Ovary (tissue), 9 donors: Measurements from ENCODE around the gene GRIK4. TPM values are rescaled to one million over a fixed set of nuclear protein-coding genes. Genes with fewer than 3 reads are reported as not detected.

ENCODE experiments used
- DNase-seq, 5 donors: peaks; one replicate each; pipeline ENCODE4 v3.0.0-alpha.2; 2019 to 2020
- H3K27ac ChIP-seq, 2 donors: fragments of 200-600 bp; one replicate each; pipeline versions ENCODE4 v1.5.1 to v1.8.0; 2019 to 2022
- H3K27me3 ChIP-seq: fragments of 200-600 bp; one replicate; pipeline ENCODE4 v1.8.0; 2022
- H3K36me3 ChIP-seq: fragments of 200-600 bp; sonication (generic); one replicate; pipeline ENCODE4 v1.5.1; 2019
- H3K4me1 ChIP-seq: one replicate; pipeline ENCODE4 v1.8.1; 2013; ENCODE audit warnings: mild to moderate bottlenecking, moderate library complexity; ENCODE audit not compliant: insufficient read depth
- H3K4me3 ChIP-seq: fragments of 200-600 bp; sonication (generic); one replicate; pipeline ENCODE4 v1.5.1; 2017
- H3K9me3 ChIP-seq, 2 donors: fragments of 200-600 bp in 1 of 2; sonication (generic) in 1 of 2; one replicate each; pipeline versions ENCODE4 v1.5.1 to v1.8.1; 2013 to 2019; ENCODE audit warnings: mild to moderate bottlenecking in 1 of 2, moderate library complexity in 1 of 2
- EP300 ChIP-seq: sonication (generic); formaldehyde crosslinking; IDR thresholded peaks from one replicate; pipeline ENCODE4 v1.6.1; 2017; ENCODE audit warnings: antibody characterized with exemption
- POLR2A ChIP-seq: fragments of 450-650 bp; IDR thresholded peaks from one replicate; pipeline ENCODE4 v1.6.1; 2017; ENCODE audit warnings: antibody characterized with exemption, mild to moderate bottlenecking, moderate library complexity
- WGBS, 3 donors: extraction: QIAGEN DNeasy Blood & Tissue Kit in 1 of 3; methylation state at CpG; one replicate each; pipeline versions ENCODE4 v1.1.5 to v1.1.7; 2013 to 2017; 5-methylcytosine and 5-hydroxymethylcytosine counted together
- intact Hi-C, 4 donors: fragments of 100-400 bp; cut with DNase I; formaldehyde crosslinking; loops; one replicate each; pipeline versions ENCODE4 v1.11.0 to v1.15.1; 2022 to 2023
- polyA plus RNA-seq, 2 donors: library from polyadenylated mRNA; stranded (reverse); fragments of 200-250 nt in 1 of 2; fragments of 350-450 nt in 1 of 2; fragmentation: Illumina TruSeq in 1 of 2; extraction: RNeasy Lipid Tissue Mini Kit (QIAGEN cat#74804) in 1 of 2; gene quantifications; one replicate each; pipeline ENCODE4 v1.2.3, GENCODE V29; 2013 to 2014
- total RNA-seq, 7 donors: library from RNA; depleted of rRNA in 2 of 7; stranded (reverse); fragments of >200 nt in 2 of 7; fragmentation: NEBNext Ultra II Directional in 3 of 7; extraction: Animal tissue kit (Norgen Biotek cat#: 25700) in 3 of 7; gene quantifications; one replicate each; pipeline versions ENCODE4 v1.1.0 to v1.2.4, GENCODE V29; 2016 to 2023
- TF ChIP-seq, protein P1 (sequence below), 3 donors: fragments of 450-650 bp in 2 of 3; fragments of 200-600 bp in 1 of 3; IDR thresholded peaks; one replicate each; pipeline versions ENCODE4 v1.5.1 to v1.8.0; 2016 to 2022; ENCODE audit warnings: antibody characterized with exemption in 3 of 3, mild to moderate bottlenecking in 1 of 3
- donor health status: DM: no; HTN: no; CAD: no; lungs with moderate emphysema.
- donor health status: DM: no; HTN: no; CAD: no.
- donor health status: Bipolar disorder and iron deficiency.
- donor health status: DM: yes; HTN: yes; CAD: no.
- donor health status: DM: no; HTN: no; CAD: no.
- donor health status: DM: yes; HTN: yes; CAD: no.

Gene GRIK4
- total and polyA plus RNA-seq, 9 donors = 1.3 to 13.4 (median 2.3) TPM

DNA sequence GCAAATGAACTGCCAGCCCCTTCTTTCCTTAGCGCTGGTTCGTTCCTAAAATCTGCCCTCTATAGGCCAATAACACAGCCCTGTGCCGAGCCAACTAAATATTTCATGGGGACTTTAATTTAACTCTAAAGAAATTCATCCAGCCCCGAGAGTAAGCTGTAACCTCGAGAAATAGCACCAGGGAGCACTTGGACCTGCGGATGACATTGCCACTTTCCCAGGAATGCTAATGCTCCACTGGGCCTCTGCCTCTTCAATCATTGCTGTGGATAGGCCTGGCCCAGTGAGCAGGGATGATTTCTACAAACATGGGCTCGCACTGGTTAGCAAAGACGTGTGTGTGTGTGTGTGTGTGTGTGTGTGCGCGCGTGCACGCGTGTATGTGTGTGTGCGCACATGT is 417.1 kb downstream of the GRIK4 start:
- no peaks in the 10 kb centered on the region for H3K9me3 ChIP-seq
- H3K27me3 ChIP-seq = no peaks in the 10 kb centered on the region
- WGBS, 3 donors = 74 to 76% (median 75%) methylated on average over 14 of the region's 14 CpGs
- TF ChIP-seq, protein P1, sequence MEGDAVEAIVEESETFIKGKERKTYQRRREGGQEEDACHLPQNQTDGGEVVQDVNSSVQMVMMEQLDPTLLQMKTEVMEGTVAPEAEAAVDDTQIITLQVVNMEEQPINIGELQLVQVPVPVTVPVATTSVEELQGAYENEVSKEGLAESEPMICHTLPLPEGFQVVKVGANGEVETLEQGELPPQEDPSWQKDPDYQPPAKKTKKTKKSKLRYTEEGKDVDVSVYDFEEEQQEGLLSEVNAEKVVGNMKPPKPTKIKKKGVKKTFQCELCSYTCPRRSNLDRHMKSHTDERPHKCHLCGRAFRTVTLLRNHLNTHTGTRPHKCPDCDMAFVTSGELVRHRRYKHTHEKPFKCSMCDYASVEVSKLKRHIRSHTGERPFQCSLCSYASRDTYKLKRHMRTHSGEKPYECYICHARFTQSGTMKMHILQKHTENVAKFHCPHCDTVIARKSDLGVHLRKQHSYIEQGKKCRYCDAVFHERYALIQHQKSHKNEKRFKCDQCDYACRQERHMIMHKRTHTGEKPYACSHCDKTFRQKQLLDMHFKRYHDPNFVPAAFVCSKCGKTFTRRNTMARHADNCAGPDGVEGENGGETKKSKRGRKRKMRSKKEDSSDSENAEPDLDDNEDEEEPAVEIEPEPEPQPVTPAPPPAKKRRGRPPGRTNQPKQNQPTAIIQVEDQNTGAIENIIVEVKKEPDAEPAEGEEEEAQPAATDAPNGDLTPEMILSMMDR (IDR thresholded peaks at IDR 0.05) = no peak
- TF ChIP-seq EP300 (no peak), POLR2A (no peak)
- no peak overlapping the region for H3K4me3 ChIP-seq
- H3K27ac ChIP-seq = no peak overlapping the region
- H3K36me3 ChIP-seq = no peaks in the 10 kb centered on the region
- H3K4me1 ChIP-seq = peaks cover 3% of the 10 kb centered on the region
- intact Hi-C loops = no loop called here
- DNase-seq = no peak

DNA sequence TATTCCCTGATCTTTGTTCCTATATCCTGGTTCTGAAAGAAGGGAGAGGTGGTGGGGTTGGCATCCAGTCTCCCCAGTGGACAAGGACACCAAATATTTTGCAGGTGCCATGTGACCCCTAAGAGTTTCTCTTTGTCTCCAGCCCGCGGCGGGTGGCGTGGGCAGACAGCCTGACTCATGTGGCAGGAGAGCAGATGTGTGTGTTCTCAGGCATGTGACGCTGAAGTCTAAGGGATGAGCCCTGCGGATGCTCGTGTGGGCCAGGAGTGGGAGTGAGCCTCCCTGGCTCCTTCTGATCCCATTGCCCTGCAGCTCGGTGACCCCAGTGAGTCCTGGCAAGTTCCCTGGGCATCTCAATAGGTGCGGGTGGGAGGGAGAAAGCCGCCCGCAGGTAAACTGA is 417.5 kb downstream of the GRIK4 start:
- H3K27me3 ChIP-seq = no peaks in the 10 kb centered on the region
- no peaks in the 10 kb centered on the region for H3K9me3 ChIP-seq
- 78 to 81% (median 81%) methylated on average over 11 of the region's 11 CpGs for WGBS, 3 donors
- TF ChIP-seq EP300 = no peak
- DNase-seq = no peak
- intact Hi-C loops = no loop called here
- H3K4me1 ChIP-seq = peaks cover 3% of the 10 kb centered on the region
- no peak overlapping the region for H3K27ac ChIP-seq
- H3K4me3 ChIP-seq = no peak overlapping the region
- no peaks in the 10 kb centered on the region for H3K36me3 ChIP-seq

DNA sequence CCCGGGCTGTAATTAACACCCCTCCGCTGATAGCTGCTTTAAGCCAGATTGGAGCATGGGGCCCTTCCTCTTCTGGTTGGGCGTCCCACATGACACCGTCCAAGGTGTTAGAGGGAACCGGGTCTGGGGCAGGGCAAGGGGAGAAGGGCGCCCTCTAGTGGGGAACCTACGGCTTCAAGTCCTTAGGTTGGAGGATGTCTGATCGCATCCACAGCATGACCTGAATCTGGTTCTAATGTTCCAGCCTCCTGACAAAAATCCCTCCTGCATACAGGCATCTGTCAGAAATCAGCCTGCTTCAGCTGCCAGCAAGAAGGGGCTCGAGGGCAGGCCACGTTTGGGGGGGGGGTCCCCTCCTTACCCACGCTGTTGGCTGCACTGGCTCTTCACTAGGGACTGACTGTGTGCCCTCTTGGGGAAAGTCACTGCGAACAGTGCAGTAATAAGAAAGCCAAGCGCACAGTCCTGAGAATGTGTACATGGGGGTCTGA is 418.2 kb downstream of the GRIK4 start:
- DNase-seq = peak in 2 of 5 donors; percentile 27 to 44
- intact Hi-C loops = no loop called here
- no peaks in the 10 kb centered on the region for H3K36me3 ChIP-seq
- H3K4me3 ChIP-seq = no peak overlapping the region
- 45 to 56% (median 52%) methylated on average over 13 of the region's 13 CpGs for WGBS, 3 donors
- TF ChIP-seq, protein P1 (IDR thresholded peaks at IDR 0.05) = no peak
- TF ChIP-seq POLR2A = no peak
- TF ChIP-seq EP300 = no peak
- no peak overlapping the region for H3K27ac ChIP-seq
- H3K4me1 ChIP-seq = peaks cover 3% of the 10 kb centered on the region
- no peaks in the 10 kb centered on the region for H3K9me3 ChIP-seq
- H3K27me3 ChIP-seq = no peaks in the 10 kb centered on the region

DNA sequence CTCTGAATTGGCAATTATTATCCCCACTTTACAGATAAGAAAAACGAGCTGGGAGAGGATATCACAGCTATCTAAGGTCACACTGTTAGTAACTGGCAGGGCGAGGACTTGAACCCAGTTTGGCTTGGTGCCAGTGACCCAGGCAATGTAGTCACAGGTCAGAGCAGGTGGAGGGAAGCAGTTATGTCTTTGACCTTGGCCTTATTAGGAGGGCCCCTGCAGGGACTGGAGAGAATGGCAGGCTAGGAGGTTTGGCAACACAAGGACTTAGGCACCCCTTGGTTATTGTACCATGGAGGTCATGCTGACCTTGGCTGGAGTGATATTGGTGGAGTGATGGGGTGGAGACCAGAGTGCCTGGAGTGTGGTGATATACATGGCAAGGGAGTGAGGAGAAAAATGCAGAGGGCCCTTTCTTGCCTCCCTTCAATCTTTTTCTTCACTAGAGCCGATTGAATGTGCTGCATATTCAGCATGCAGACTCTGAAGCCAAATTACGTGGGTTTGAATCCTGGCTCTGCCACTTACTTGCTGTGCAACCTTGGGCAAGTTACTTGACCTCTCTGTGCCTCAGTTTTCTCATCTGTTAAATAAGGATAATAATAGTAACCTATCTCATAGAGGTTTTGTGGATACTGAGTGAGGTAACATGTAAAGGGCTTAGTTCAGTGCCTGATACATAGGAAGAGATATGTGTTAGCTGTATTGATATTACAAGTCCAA is 419.7 kb downstream of the GRIK4 start:
- no peaks in the 10 kb centered on the region for H3K9me3 ChIP-seq
- H3K4me1 ChIP-seq = peaks cover 3% of the 10 kb centered on the region
- 61 to 76% (median 65%) methylated on average over 4 of the region's 4 CpGs for WGBS, 3 donors
- H3K4me3 ChIP-seq = no peak overlapping the region
- no peak for DNase-seq
- no peaks in the 10 kb centered on the region for H3K27me3 ChIP-seq
- intact Hi-C loops = no loop called here
- no peaks in the 10 kb centered on the region for H3K36me3 ChIP-seq
- H3K27ac ChIP-seq = no peak overlapping the region
- TF ChIP-seq EP300 (no peak), POLR2A (no peak)
- TF ChIP-seq, protein P1 (IDR thresholded peaks at IDR 0.05) = no peak

DNA sequence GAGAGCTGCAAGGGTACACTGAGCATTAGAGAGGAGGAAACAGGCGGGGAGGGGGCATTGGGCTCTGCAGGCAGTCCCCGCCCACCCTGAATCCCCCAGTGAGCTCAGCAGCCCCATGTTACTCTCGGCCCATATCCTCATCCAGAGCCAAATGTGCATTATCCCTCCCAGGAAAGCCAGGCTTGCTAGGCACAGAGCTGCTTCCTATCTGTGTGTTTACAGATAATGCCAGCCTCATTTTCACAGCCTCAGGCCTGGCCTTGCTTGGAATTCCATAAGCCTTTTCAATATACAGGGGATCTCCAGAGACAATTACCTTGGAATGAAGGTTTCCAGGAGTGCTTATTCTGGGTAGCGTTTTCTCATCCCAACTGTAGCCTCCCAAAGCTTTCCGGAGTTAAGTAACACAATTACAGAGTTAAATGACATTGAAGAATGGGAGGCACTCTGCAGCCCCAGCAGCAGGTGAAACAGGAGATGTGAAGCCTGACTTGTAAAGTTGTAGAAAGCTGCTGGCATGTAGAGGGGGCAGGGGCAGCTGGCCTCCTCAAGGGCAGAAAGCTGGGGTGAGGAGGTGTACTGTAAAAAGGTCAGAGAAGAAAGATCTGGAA is 420.9 kb downstream of the GRIK4 start:
- no peak overlapping the region for H3K27ac ChIP-seq
- 80 to 86% (median 85%) methylated on average over 5 of the region's 5 CpGs for WGBS, 3 donors
- no peak for TF ChIP-seq EP300
- TF ChIP-seq, protein P1 (IDR thresholded peaks at IDR 0.05) = no peak
- no peak for TF ChIP-seq POLR2A
- H3K4me1 ChIP-seq = peaks cover 3% of the 10 kb centered on the region
- intact Hi-C loops = no loop called here
- no peaks in the 10 kb centered on the region for H3K9me3 ChIP-seq
- H3K36me3 ChIP-seq = no peaks in the 10 kb centered on the region
- DNase-seq = no peak
- no peak overlapping the region for H3K4me3 ChIP-seq
- H3K27me3 ChIP-seq = no peaks in the 10 kb centered on the region
